Gastrocnemius medialis (tissue), 4 donors: ENCODE results near the gene MBL2.

Source experiments
- CTCF ChIP-seq, 5 experiments: fragments of 450-650 bp in 3 of 5; fragments of 200-600 bp in 2 of 5; sonication (generic) in 2 of 5; IDR thresholded peaks in 4 of 5; conservative IDR thresholded peaks in 1 of 5; 1 replicate in 4 of 5; 2 replicates in 1 of 5; pipeline ENCODE4 v1.5.1; 2016 to 2019; ENCODE audit warnings: antibody characterized with exemption in 5 of 5, mild to moderate bottlenecking in 3 of 5, moderate library complexity in 3 of 5
- POLR2A ChIP-seq, 2 donors: fragments of 450-650 bp; IDR thresholded peaks; one replicate each; pipeline ENCODE4 v1.6.1; 2017; ENCODE audit warnings: antibody characterized with exemption in 2 of 2, mild to moderate bottlenecking in 2 of 2, moderate library complexity in 2 of 2

GRCh38 chr10:52786098-52786497 lies 13.5 kb upstream of the MBL2 start:
- TF ChIP-seq CTCF (IDR thresholded peaks at IDR 0.05 in 4 of 5, conservative IDR thresholded peaks at IDR 0.05 in 1 of 5): no peak
- TF ChIP-seq POLR2A (IDR thresholded peaks at IDR 0.05): no peak
